Mesothelial cell of epicardium (in vitro differentiated cells): ENCODE results near the gene SERPINA10. TPM values are rescaled to one million over a fixed set of nuclear protein-coding genes. Genes with fewer than 3 reads are reported as not detected.

Experiments used
- DNase-seq, 2 experiments: peaks; one replicate each; pipeline ENCODE4 v3.0.0; 2021; ENCODE audit warnings: low spot score in 2 of 2; ENCODE audit not compliant: unreplicated experiment in 2 of 2
- H3K27ac Mint-ChIP-seq: 2 replicates; pipeline ENCODE4 v1.8.0; 2021; ENCODE audit warnings: mixed read lengths
- H3K27me3 Mint-ChIP-seq: 2 replicates; pipeline ENCODE4 v1.8.0; 2021; ENCODE audit warnings: low read depth, mixed read lengths
- H3K36me3 Mint-ChIP-seq: 2 replicates; pipeline ENCODE4 v1.8.0; 2021; ENCODE audit warnings: mixed read lengths
- H3K4me1 Mint-ChIP-seq: 2 replicates; pipeline ENCODE4 v1.8.0; 2021; ENCODE audit warnings: mixed read lengths
- H3K4me3 Mint-ChIP-seq: 2 replicates; pipeline ENCODE4 v1.8.0; 2021; ENCODE audit warnings: mild to moderate bottlenecking, moderate library complexity, mixed read lengths
- H3K9me3 Mint-ChIP-seq: 2 replicates; pipeline ENCODE4 v1.8.0; 2021; ENCODE audit warnings: mixed read lengths
- CTCF ChIP-seq: fragments of 200-600 bp; sonication (generic); IDR thresholded peaks from one replicate; pipeline ENCODE4 v1.5.0; 2021; ENCODE audit warnings: antibody characterized with exemption; ENCODE audit not compliant: unreplicated experiment
- total RNA-seq: library from RNA; stranded (reverse); gene quantifications from 3 replicates; pipeline ENCODE4 v1.2.1, GENCODE V29; 2021

The SERPINA10 gene
- total RNA-seq, 1 donor from 2014 or later = not detected

GRCh38 chr14:94295360-94296180 is 2.5 kb upstream of the SERPINA10 start:
- H3K9me3 Mint-ChIP-seq = peaks cover 3% of the 10 kb centered on the region
- no peak for TF ChIP-seq CTCF
- H3K36me3 Mint-ChIP-seq = no peaks in the 10 kb centered on the region
- no peak for DNase-seq
- no peak overlapping the region for H3K4me3 Mint-ChIP-seq
- H3K27me3 Mint-ChIP-seq = no peaks in the 10 kb centered on the region
- H3K27ac Mint-ChIP-seq = no peak overlapping the region
- no peaks in the 10 kb centered on the region for H3K4me1 Mint-ChIP-seq

GRCh38 chr14:94293578-94293924 is 483 bp upstream of the SERPINA10 start:
- TF ChIP-seq CTCF = no peak
- no peaks in the 10 kb centered on the region for H3K27me3 Mint-ChIP-seq
- no peak for DNase-seq
- no peaks in the 10 kb centered on the region for H3K4me1 Mint-ChIP-seq
- H3K9me3 Mint-ChIP-seq = no peaks in the 10 kb centered on the region
- no peak overlapping the region for H3K4me3 Mint-ChIP-seq
- no peak overlapping the region for H3K27ac Mint-ChIP-seq
- no peaks in the 10 kb centered on the region for H3K36me3 Mint-ChIP-seq

- Mint-ChIP-seq H3K27me3 (no peaks in the 10 kb centered on the region), H3K4me1 (no peaks in the 10 kb centered on the region), H3K4me3 (no peak overlapping the region), H3K9me3 (no peaks in the 10 kb centered on the region), H3K36me3 (no peaks in the 10 kb centered on the region), H3K27ac (no peak overlapping the region)
- DNase-seq = no peak
- no peak for TF ChIP-seq CTCF
These were observed 569 bp downstream of the SERPINA10 start for GRCh38 chr14:94292526-94292871.

- no peak for TF ChIP-seq CTCF
- DNase-seq = no peak
- no peaks in the 10 kb centered on the region for H3K36me3 Mint-ChIP-seq
- no peak overlapping the region for H3K27ac Mint-ChIP-seq
- H3K4me3 Mint-ChIP-seq = no peak overlapping the region
- H3K27me3 Mint-ChIP-seq = peaks cover 2% of the 10 kb centered on the region
- H3K9me3 Mint-ChIP-seq = no peaks in the 10 kb centered on the region
- no peaks in the 10 kb centered on the region for H3K4me1 Mint-ChIP-seq
These were observed 1.1 kb downstream of the SERPINA10 start for GRCh38 chr14:94291906-94292525.

GRCh38 chr14:94291159-94291905 is 1.7 kb downstream of the SERPINA10 start:
- Mint-ChIP-seq H3K36me3 (no peaks in the 10 kb centered on the region), H3K27ac (no peak overlapping the region), H3K4me3 (no peak overlapping the region), H3K4me1 (no peaks in the 10 kb centered on the region), H3K27me3 (peaks cover 2% of the 10 kb centered on the region), H3K9me3 (no peaks in the 10 kb centered on the region)
- DNase-seq = no peak
- TF ChIP-seq CTCF = no peak
